Stimulated activated naive CD8-positive, alpha-beta T cell treated with anti-CD3 and anti-CD28 coated beads, Interleukin-15, Interleukin-2, amounts not matched to agents 100 U/mL and 50 U/mL, for 24 hours (primary cell): Measurements from ENCODE around the gene TBL1XR1.
A peak's percentile ranks its signal among the peaks of the same experiment; 100 is the strongest.

ENCODE experiments used
- ATAC-seq: fragments of 150-1000 bp; cut with Tn5 transposase; one replicate; pipeline ENCODE4 v1.10.0; 2021
- DNase-seq: peaks from one replicate; pipeline ENCODE4 v3.0.0; 2021

TBL1XR1 gene

DNA sequence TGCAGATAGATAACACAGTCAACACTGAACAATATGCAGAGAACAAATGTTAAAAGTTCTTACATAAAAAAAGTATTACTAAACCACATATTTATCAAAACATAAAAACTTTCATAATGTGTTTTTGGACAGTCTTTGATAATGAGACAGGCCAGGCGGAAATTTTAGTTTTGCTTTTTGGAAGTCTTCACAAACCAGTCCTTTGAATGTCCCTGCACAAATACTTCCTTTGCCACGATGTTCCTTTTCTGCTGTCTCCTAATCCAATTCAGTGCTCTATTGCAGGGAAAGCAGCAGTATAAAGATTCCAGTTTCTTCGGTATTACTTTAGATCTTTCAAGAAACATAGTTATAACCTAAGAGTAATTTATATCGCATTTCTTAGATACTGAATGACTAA, 135.9 kb downstream of the TBL1XR1 start:
- DNase-seq (no peak), ATAC-seq (no peak)

DNA sequence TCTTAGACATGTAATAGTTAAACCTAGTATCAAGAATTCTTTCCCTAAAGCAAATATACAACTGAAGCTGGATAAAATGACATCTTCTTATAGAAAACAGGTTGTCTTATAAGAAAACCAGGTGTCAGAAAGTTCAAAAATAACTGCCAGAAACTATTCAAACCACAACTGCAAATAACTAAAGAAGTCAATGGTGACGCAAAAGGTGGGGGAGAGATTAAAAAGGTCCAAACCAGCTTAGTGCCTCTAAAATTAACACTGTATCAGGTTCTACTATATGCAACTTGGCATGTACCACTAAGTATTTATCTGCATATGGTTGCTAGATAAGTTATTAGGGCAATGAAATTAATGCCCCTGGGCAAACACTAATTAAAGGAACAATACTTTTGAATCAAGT, 136.8 kb downstream of the TBL1XR1 start:
- DNase-seq (no peak), ATAC-seq (no peak)

DNA sequence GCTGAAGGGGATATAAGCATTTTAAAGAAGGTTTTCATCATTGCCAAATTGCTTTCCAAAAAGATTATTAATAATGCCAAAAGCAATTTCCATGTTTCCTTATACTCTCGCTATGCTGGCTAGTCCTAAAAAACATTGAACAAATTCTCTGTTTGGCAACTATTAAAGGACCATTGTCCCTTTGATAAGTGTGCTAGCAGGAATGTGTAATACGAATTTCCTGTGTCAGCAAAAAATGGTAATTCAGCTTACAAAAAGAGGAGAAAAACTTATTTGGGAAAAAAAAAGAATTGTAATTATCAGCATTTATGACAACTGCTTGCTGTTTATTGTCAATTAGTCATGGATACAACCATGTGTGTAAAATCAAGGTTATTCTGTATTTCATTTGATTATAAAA, 138.6 kb downstream of the TBL1XR1 start:
- DNase-seq: no peak
- no peak for ATAC-seq

DNA sequence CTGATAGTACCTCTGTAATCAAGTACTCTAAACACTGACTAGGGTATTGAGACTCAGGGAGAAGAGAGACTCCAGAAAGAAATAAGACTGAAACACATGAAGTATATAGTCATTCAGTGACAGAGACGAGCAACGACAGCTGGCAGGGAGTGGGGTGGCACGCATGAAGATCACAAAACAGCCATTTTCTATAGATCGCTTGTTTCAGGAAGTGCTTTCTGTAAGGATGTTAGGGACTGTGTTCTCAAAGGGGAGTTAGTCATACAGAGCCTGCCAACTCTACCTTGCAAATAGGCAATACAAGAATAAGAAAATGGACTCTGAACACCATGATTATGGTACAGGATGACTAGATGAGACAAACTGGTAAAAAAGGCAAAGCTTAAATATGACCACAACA, 139.5 kb downstream of the TBL1XR1 start:
- DNase-seq (peak; percentile 28), ATAC-seq (peak; percentile 86)

DNA sequence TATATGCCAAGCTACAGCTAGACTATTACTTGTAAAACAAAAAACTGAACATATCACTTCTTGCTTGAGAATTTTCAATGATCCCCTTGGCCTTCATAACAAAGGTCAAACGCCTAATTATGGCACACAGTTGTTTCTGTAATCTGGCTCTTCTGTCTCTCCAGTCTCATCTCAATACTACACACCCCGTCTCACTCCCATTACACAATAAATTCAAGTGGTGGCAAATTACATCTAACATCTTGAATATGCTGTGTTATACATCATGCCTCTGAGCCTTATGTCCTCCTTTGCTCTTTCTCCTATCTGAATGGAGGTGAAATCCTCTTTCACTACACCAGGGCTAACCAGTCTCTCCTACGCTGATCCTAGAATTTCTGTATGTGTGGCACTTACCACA, 140.4 kb downstream of the TBL1XR1 start:
- DNase-seq (no peak), ATAC-seq (no peak)

DNA sequence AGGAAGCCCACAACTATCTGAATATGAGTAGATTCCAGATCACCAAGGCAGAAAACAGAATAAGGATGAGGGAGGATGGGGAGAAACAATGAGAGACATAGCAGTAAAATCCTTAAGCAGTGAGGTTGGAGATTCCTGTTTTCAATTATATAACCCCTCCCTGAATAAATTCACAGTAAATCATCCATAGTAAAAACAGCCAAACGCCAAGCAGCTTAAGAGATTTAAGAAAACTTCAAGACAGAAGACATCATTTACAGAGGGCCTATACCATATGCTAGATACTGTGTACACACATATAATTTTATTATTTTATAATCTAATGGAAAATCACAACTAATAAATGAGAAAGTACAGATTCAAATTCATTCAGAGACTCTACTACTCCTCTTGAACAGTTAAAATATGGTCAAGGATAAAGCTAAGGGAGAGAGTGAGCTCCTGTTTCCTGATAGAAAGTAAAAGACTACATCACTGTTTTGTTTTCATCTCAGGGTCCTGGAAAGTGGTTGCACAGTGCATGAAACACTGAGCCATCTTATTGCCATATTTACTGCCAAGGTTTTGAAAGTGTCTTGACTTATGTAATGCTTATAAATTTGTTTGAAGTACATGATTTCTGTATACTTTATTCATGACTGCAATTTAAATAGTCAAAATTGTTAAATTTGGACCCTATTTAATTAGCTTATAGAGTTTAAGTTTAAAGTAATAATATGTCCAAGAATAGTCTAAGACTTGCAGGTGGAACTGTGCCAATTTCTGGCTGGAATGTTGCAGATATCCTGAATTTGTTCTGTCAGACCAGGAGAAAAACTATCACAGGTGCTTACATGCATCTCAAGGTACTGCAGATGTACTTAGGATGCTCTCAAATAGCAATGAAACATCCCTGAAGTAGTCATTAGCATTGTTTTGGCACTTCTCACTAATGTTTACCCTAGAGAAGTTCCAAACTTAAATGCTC, 141.4 kb downstream of the TBL1XR1 start:
- DNase-seq (no peak), ATAC-seq (no peak)

DNA sequence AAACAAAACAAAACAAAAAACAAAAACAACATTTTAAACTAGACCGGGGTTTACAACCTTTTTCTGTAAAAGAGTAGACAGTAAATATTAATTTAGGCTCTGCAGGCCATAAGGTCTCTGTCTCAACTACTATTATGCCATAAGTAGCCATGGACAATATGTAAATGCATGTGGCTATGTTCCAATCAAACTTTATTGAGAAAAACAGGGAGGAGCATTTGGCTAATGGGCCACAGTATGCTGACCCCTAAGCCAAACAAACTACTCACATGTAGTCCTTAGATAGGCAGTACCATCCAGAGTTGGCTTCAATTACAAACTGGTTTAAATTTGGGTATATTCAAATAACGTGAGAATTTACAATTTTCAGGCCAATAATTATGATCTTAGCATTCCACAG, 144.2 kb downstream of the TBL1XR1 start:
- no peak for ATAC-seq

DNA sequence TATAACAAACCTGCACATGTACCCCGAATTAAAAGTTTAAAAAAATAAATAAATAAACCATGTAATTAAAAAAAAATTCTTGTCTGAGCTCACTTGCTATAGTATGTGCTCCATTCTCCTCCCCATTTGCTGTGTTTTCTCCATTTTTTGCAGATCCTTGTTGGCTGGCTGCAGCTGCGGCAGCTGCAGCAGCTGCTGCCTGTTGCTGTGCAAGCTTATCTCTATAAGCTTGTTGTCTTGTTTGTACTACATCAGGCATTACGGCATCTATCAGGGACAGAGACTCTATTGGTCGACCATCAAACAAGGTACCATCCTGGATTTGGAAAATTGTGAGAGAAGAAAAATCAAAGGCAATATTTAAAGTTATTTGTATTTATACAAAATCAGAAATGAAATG, 145.9 kb downstream of the TBL1XR1 start:
- DNase-seq: no peak

More for the DNA sequence above, 144.2 kb downstream of the TBL1XR1 start:
- no peak for DNase-seq

DNA sequence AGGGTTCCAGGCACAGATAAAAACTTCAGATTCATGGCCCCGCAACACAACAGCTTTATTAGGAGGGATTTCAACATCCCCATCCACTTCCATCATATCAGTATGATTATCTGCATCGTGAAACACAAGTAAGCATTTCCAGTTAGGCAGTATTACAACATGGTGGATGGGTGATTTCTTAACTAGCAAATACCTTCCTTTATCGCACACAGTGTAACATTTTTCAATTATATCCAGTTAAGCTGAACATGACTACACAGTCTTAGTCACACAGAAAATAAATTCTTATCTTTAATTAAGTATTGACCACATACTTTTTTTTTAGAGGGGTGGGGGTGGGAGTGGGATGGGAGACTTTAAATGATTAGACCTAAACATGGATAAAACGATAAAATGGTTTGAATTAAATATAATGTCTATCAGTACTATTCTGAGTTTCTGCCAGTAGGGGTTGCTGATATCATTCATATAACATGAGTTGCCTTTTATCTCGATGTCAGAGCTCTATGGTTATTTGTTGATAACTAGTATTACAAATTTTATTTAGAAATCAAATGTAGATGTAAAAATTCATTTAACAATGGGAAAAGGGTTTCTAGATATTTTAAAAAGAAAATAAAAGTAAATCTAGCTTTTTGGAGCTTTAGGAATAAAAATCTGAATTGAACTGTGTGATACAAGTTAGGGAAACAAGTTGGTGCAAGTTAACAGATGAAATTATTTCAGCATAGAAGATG, 146.6 kb downstream of the TBL1XR1 start:
- DNase-seq (no peak), ATAC-seq (no peak)

More for the DNA sequence above, 145.9 kb downstream of the TBL1XR1 start:
- no peak for ATAC-seq

DNA sequence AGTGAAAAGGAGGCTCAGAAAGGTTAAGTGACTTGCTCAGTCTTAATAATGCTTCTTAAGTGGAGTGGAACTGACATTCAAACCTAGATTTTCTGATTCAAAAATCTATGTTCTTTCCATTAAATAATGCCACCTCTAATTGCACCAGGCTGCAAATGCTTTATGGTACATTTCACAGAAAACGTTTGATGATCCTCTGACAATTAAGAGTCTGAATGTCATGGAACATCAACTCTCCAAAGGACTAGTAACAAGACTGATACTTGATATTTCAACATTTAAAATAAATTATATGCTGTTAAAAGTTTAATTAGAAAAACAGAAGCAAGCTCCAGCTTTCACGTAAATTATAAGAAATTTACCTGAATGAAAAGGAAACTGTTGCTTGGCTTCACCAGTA, 151.5 kb downstream of the TBL1XR1 start:
- ATAC-seq: no peak
- no peak for DNase-seq

DNA sequence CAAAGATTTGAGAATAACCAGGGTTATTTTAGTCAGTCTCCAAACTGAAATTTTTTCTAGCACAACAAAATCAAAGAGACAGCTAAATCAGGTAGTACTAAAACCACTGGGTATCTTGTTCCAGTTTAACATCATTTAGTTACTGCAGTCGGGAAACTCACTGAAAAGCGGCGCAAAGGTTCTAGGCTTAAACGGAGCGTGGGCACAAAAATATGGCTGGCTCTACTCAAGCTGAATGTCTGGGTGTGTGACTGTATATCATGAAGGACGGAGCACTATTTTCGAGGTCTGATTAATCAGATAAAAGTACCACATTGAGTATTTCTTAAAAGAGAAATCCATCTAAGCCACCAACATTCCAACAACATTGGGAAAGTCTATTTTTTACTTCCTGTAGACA, 152.1 kb downstream of the TBL1XR1 start:
- ATAC-seq: no peak
- no peak for DNase-seq

DNA sequence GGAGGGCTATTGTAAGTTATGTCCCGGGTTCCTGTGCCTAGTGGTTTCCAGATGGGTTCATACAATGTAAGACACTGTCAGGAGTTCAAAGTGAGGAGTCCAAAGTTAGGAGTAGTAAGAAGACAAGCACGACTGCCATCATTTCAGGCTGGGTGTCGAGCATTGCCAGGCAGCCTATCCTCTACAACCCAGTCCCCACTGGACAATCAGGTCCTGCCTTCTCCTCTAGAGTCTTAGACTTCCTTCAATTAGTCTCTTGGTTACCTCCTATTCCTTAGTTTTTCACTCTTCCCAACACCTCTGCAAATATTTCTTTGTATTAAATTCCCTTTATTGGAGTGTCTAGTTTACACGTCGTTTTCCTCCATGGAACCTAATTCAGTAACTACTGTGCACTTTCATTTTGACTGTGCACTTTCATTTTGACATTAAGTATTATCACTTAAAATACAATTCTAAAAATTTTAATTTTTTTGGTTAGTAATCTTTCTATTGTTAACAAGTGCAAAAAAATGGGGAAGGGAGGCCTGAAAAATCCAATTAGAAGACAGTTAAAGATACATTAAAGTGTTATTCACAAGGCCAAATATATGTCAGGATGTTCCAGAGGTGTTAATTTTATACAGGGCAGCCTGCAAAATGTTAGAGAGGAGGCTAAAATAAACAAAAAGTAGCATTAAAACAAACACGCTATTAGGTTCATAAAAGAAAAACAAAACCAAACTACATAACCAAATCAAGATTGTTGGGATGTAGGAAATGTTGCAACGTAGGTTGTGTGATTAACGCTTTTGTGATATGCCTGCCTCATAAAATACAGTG, 155.3 kb downstream of the TBL1XR1 start:
- DNase-seq (no peak), ATAC-seq (no peak)

DNA sequence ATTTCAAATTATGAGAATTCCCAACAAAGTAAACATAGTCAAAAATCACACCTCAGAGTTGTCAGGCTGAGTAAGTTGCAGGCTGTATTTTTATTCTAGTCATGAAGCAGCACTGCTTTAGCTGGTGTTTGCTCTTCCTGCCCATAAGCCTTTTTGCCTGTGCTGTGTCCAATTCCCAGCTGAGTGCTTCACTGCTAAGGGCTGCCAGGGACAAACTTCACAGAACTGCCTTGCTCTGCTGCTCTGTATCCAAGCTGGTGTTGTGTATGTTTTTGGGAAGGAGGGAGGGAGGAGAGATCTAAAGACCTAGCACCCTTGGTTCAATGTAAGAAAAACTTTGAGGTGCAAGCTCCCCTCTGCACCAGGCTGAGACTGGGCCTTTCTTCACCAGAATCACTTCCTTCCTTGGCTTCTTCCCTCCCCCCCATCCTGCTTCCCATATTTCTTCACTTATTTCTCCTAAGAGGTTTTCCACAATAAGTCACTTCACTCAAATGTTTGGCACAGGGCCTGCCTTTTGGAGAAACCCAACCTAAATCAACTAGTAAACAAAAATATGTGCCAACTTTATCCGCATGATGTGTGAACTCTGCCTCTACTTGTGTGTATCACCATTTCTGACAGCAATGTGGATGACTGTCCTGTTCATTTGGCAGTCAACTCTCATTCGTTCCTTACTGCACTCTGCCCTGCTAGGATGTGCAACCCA, 156.1 kb downstream of the TBL1XR1 start:
- ATAC-seq (no peak), DNase-seq (no peak)

DNA sequence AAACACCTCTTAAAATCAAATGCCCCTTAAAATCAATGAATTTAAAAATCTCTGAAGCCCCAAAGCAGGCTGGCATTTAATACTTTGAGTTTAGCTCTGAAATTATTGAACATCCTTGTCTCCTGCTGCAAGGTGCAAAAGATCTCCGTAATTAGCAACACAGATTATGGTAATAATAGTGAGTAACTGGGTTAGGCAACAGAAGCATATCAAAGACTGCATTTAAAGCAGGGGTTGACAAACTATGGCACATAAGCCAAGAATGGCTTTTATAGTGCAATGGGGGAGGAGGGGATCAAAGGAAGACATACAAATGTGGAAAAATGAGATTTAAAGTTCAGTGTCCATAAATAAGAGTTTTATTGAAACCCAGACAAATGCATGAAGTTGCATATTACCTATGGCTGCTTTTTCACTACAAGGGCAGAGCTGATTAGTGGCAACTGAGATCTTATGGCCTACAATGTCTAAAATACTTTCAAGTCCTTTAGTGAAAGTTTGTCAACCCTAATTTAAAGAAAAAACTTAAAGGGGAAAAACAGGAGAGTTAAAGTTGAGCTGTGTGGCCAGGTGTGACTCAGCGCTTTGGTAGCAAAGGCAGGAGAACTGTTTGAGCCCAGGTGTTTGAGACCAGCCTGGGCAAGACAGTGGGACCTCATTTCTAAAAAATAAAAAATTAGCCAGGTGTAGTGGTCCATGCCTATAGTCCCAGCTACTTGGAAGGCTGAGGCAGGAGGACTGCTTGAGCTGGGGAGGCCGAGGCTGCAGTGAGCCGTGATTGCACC, 157.6 kb downstream of the TBL1XR1 start:
- DNase-seq (no peak), ATAC-seq (no peak)

DNA sequence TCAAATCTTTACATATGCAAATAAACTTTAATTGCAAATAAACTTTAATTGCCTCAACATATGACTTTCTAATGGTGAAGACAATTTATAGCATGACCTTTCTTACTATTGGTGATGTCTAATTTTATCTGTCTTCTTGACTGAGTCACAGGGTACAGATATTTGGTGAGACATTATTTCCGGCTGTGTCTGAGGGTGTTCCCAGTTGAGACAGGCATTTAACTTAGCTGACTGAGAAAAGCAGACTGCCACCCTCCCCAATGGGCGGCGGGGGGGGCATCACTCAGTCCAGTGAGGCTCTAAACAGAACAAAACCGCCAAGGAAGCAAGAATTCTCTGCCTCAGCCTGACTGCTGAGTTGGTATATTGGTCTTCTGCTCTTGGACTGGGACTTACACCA, 160.0 kb downstream of the TBL1XR1 start:
- DNase-seq (peak; percentile 32), ATAC-seq (peak; percentile 92)

DNA sequence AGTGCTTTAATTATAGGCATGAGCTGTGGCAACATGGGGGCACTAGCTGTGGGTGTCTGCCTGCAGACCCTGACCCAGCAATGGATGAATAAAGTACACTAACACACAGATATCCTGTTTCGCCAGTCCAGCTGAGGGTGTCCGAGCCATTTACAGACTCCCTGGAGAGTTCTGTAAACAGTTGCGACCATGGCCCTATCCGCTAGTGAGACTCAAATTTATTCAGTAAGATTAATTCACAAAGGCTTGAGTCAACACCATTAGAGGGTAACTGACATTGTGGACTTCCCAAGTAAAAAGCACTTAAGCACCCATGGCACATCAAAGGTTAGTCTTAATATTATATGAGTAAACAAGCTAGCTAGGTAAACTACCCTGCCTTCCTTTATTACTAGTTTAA, 161.6 kb downstream of the TBL1XR1 start:
- no peak for DNase-seq
- no peak for ATAC-seq

DNA sequence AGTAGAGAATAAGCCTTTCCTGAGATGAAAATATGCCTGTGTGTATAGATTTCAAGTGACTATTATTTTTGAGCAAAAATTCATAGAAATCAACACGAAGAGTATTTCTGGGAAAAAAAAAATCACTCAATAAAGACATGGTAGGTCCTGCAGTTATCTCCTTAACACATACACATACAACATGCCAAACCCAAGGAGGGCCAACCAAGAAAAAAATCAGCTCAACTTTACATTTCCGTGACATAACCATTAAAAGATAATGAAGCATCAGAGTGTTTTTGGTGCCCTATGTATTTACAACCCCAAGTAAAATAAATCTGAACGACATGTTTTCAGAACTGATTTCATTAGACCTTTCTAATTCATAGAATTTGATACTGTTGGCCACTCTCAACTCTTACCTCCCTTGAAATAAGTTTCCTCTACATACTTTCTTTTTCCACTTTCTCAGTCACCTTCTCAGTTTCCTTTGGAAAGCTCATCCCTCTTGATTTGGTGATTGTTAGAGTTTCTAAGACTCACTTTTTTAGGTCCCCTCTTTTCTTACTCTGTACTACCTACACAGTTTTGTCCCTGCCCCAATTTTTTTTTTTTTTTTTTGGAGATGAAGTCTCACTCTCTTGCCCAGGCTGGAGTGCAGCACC, 162.3 kb downstream of the TBL1XR1 start:
- DNase-seq (no peak), ATAC-seq (no peak)

DNA sequence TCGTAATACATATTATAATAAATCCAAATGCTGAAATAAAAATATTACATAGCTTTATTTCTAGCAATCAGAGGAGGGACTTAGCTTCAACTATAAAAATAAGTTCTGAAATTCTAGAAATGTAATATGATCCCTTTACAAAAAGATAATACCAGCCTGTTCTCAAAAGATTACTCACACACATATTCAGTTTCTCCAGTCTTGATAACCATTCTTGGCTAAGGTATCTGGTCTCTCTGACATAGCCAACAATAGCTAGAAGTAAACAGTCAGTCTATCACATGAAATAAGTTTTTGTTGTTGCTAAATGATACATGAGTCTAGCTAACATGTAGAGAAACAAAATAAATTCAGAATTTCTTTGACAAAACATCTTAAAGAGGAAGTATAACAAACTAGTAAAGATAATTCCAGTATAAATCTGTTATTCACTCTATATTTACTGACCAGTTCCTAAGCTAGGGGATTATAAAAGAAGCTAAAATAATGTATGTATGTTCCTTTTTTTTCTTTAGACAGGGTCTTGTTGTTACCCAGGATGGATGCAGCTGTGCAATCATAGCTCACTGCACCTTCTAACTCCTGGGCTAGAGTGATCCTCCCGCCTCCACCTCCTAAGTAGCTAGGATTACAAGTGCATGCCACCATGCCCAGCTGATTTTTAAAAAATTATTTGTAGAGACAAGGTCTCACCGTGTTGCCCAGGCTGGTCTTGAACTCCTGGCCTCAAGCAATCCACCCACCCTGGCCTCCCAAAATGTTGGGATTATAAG, 170.6 kb downstream of the TBL1XR1 start:
- no peak for DNase-seq
- no peak for ATAC-seq

DNA sequence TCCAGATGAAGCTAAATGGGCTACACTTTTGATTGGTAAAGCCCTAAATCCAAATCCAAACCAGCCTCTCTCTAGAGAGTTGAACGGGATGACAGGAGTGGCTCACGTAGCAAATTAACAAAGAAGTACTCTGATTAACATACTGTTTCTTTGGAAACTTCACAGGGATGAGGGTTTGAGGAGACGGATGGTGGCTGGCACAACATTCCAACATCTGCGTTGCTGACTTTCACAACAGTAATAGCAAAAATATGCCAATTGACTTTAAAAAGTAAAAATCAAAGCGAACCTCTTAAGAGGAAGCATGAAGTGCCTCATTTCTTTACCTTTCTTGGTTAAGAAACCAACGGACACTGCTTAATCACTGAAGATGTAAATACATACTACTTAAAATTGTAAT, 181.4 kb downstream of the TBL1XR1 start:
- DNase-seq: no peak
- ATAC-seq: no peak
